ENCODE measurements around the gene PACRG.

- TF ChIP-seq FOS (IDR thresholded peaks at IDR 0.05; ENCODE audit: borderline replicate concordance, insufficient read depth, low read length) = no peak
- no peak for TF ChIP-seq POLR2A (IDR thresholded peaks at IDR 0.05; ENCODE audit: low read depth, low read length)
These were observed 155.2 kb downstream of the PACRG start for GRCh38 chr6:162882801-162883481.
